Caco-2 (cell line): ENCODE results near the gene BRSK2. TPM values are rescaled to one million over a fixed set of nuclear protein-coding genes. Genes with fewer than 3 reads are reported as not detected.
"Not testable (repeated sequence)": the region's sequence is repeated elsewhere in the genome, so short reads cannot be mapped to it uniquely, and the experiment has no call there.

Experiments used
- BruUV-seq: library from RNA; stranded (reverse); fragments of 400-500 nt; replicated peaks from 2 replicates; lab custom pipeline; 2021; lab: Mats Ljungman, UMichigan
- CTCF ChIA-PET: fragments of 300-600 bp; sonication (Branson Sonifier 250); formaldehyde crosslinking; loops from one replicate; lab custom pipeline; 2022; ENCODE audit warnings: antibody characterized with exemption; lab: Charles Lee
- POLR2A ChIA-PET: fragments of 300-600 bp; sonication (Branson Sonifier 250); formaldehyde crosslinking; loops from one replicate; lab custom pipeline; 2022; ENCODE audit warnings: antibody characterized with exemption; lab: Charles Lee
- DNase-seq, 2 experiments: peaks; one replicate each; pipeline versions ENCODE4 v3.0.0 to v3.0.0-alpha.2; 2020 to 2022
- H3K27me3 ChIP-seq: replicated peaks from 2 replicates; pipeline ENCODE4 v1.6.0; 2011; ENCODE audit warnings: low read length; ENCODE audit not compliant: control insufficient read depth, insufficient read depth
- H3K36me3 ChIP-seq: 2 replicates; pipeline ENCODE4 v1.5.1; 2011; ENCODE audit warnings: low read length; ENCODE audit not compliant: control insufficient read depth, insufficient read depth
- H3K4me1 ChIP-seq: fragments of 250-450 bp; sonication (Bioruptor Pico); 2 replicates; pipeline ENCODE4 v1.5.1; 2020; ENCODE audit warnings: mild to moderate bottlenecking
- H3K4me3 ChIP-seq: 2 replicates; pipeline ENCODE4 v1.5.1; 2011; ENCODE audit warnings: low read depth, mild to moderate bottlenecking, control low read depth, low read length
- H3K9me3 ChIP-seq: fragments of 250-450 bp; sonication (Bioruptor Pico); 2 replicates; pipeline ENCODE4 v1.5.1; 2020; ENCODE audit warnings: mild to moderate bottlenecking, moderate library complexity
- H3K27ac Mint-ChIP-seq: one replicate; pipeline ENCODE4 v1.8.0; 2022; ENCODE audit warnings: mixed read lengths; ENCODE audit not compliant: unreplicated experiment
- H3K27me3 Mint-ChIP-seq: one replicate; pipeline ENCODE4 v1.8.0; 2022; ENCODE audit warnings: mixed read lengths; ENCODE audit not compliant: insufficient read depth, unreplicated experiment
- H3K36me3 Mint-ChIP-seq: one replicate; pipeline ENCODE4 v1.8.0; 2022; ENCODE audit warnings: mild to moderate bottlenecking, mixed read lengths; ENCODE audit not compliant: insufficient read depth, unreplicated experiment
- H3K4me1 Mint-ChIP-seq: one replicate; pipeline ENCODE4 v1.8.0; 2022; ENCODE audit warnings: low read depth, mixed read lengths; ENCODE audit not compliant: unreplicated experiment
- H3K4me3 Mint-ChIP-seq: one replicate; pipeline ENCODE4 v1.8.0; 2022; ENCODE audit warnings: mild to moderate bottlenecking, moderate library complexity, mixed read lengths; ENCODE audit not compliant: unreplicated experiment
- H3K9me3 Mint-ChIP-seq: one replicate; pipeline ENCODE4 v1.8.0; 2022; ENCODE audit warnings: mixed read lengths; ENCODE audit not compliant: unreplicated experiment
- intact Hi-C: fragments of 100-400 bp; cut with micrococcal nuclease; formaldehyde crosslinking; loops from one replicate; pipeline ENCODE4 v1.10.0; 2022; ENCODE audit not compliant: unreplicated experiment
- total RNA-seq: library from RNA; stranded (reverse); gene quantifications from 2 replicates; pipeline ENCODE4 v1.2.3, GENCODE V29; 2022
- TF ChIP-seq, protein P1 (sequence below), 2 experiments: fragments of 200-600 bp in 1 of 2; IDR thresholded peaks; 1 replicate in 1 of 2; 2 replicates in 1 of 2; pipeline versions ENCODE4 v1.5.1 to v1.8.0; 2011 to 2022; ENCODE audit warnings: antibody characterized with exemption in 1 of 2, control low read depth in 1 of 2, inconsistent platforms in 1 of 2, low read depth in 1 of 2, low read length in 1 of 2, mild to moderate bottlenecking in 1 of 2, moderate library complexity in 1 of 2; ENCODE audit not compliant: insufficient read depth in 1 of 2, severe bottlenecking in 1 of 2, unreplicated experiment in 1 of 2

The BRSK2 gene
- total RNA-seq, 1 experiment from 2014 or later = 32.8 TPM

DNA sequence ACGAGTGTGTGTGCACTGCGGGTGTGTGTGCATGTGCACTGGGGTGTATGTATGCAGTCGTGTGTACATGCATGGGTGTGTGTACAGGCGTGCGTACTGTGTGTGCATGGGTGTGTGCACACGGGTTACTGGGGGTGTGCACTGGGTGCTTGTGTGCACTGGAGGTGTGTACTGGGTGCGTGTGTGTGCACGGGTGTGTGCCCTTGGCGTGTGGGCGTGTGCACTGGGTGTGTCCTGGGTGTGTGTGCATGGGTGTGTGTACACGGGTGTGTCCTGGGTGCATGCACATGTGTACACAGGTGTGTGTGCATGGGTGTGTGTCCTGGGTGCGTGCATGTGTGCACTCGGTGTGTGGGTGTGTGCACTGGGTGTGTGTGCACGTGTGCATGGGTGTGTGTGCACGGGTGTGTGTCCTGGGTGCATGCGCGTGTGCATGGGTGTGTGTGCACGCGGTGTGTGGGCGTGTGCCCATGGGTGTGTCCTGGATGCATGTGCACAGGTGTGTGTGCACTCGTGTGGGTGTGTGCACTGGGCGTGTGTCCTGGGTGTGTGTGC is 39.1 kb downstream of the BRSK2 start:
- no peaks in the 10 kb centered on the region for H3K9me3 Mint-ChIP-seq
- POLR2A ChIA-PET = no interaction called here
- Histone ChIP-seq H3K9me3 (peaks cover 29% of the 10 kb centered on the region), H3K4me3 (no peak overlapping the region), H3K36me3 (no peaks in the 10 kb centered on the region), H3K27me3 (no peaks in the 10 kb centered on the region), H3K4me1 (no peaks in the 10 kb centered on the region)
- intact Hi-C loops = no loop called here
- peaks cover 3% of the 10 kb centered on the region for H3K36me3 Mint-ChIP-seq
- DNase-seq = no peak
- no TSS peak for BruUV-seq
- CTCF ChIA-PET = no interaction called here
- no peaks in the 10 kb centered on the region for H3K27me3 Mint-ChIP-seq
- TF ChIP-seq, protein P1, sequence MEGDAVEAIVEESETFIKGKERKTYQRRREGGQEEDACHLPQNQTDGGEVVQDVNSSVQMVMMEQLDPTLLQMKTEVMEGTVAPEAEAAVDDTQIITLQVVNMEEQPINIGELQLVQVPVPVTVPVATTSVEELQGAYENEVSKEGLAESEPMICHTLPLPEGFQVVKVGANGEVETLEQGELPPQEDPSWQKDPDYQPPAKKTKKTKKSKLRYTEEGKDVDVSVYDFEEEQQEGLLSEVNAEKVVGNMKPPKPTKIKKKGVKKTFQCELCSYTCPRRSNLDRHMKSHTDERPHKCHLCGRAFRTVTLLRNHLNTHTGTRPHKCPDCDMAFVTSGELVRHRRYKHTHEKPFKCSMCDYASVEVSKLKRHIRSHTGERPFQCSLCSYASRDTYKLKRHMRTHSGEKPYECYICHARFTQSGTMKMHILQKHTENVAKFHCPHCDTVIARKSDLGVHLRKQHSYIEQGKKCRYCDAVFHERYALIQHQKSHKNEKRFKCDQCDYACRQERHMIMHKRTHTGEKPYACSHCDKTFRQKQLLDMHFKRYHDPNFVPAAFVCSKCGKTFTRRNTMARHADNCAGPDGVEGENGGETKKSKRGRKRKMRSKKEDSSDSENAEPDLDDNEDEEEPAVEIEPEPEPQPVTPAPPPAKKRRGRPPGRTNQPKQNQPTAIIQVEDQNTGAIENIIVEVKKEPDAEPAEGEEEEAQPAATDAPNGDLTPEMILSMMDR (IDR thresholded peaks at IDR 0.05; ENCODE audit: insufficient read depth in 1 of 2, low read depth in 1 of 2, low read length in 1 of 2, severe bottlenecking in 1 of 2, unreplicated experiment in 1 of 2) = no peak
- H3K4me1 Mint-ChIP-seq = no peaks in the 10 kb centered on the region
- H3K4me3 Mint-ChIP-seq = no peak overlapping the region
- H3K27ac Mint-ChIP-seq = no peak overlapping the region

DNA sequence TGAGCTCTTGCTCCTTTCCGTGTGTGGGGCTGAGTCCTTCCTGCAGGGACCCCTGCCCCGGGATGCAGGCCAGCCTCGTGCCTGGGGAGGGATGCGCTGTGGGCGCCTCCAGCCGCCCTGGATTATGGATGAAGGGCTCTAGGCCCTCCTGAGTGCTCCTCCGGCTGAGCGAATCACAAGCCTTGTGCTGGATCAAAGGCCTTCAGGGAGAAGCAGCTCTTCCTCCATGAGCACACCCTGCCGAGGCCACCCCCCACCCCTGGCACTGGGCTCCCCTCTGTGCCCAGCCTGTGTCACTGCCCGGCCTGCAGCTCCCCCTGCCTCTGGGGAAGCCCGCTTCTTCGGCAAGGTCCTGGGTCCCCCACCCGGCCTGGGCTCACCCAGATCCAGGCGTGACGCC is 43.8 kb downstream of the BRSK2 start:
- BruUV-seq = no TSS peak
- TF ChIP-seq, protein P1 (IDR thresholded peaks at IDR 0.05; ENCODE audit: insufficient read depth in 1 of 2, low read depth in 1 of 2, low read length in 1 of 2, severe bottlenecking in 1 of 2, unreplicated experiment in 1 of 2) = no peak
- Histone ChIP-seq H3K9me3 (peaks cover 7% of the 10 kb centered on the region), H3K27me3 (no peaks in the 10 kb centered on the region), H3K4me3 (no peak overlapping the region), H3K36me3 (no peaks in the 10 kb centered on the region), H3K4me1 (peaks cover 24% of the 10 kb centered on the region)
- Mint-ChIP-seq H3K27me3 (no peaks in the 10 kb centered on the region), H3K27ac (no peak overlapping the region), H3K36me3 (no peaks in the 10 kb centered on the region), H3K4me1 (no peaks in the 10 kb centered on the region), H3K9me3 (no peaks in the 10 kb centered on the region), H3K4me3 (no peak overlapping the region)
- CTCF ChIA-PET = no interaction called here
- no peak for DNase-seq
- intact Hi-C loops = no loop called here
- POLR2A ChIA-PET = no interaction called here

DNA sequence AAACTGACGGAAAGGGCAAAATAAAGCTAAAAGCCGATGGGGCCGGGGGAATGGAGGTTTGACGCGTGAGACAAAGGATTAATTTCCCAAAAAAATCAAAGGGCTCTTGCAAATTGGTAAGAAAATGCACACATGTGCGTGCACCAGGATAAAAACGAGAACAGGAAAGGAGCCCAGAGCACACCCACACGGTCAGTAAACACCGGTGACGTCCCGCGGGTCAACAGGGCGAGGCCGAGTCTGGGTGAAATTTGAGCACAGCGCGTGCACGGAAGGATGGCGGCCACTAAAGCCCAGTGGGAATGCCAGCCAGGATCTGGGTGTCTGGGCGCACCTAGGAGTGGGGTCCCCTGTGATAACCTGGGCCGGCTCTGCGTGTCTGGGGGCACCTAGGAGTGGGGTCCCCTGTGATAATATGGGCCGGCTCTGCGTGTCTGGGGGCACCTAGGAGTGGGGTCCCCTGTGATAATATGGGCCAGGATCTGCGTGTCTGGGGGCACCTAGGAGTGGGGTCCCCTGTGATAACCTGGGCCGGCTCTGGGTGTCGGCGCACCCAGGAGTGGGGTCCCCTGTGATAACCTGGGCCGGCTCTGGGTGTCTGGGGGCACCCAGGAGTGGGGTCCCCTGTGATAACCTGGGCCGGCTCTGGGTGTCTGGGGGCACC is 44.4 kb downstream of the BRSK2 start:
- BruUV-seq = no TSS peak
- H3K4me1 Mint-ChIP-seq = no peaks in the 10 kb centered on the region
- no peaks in the 10 kb centered on the region for H3K27me3 Mint-ChIP-seq
- no peak overlapping the region for H3K27ac Mint-ChIP-seq
- intact Hi-C loops = no loop called here
- DNase-seq = no peak
- CTCF ChIA-PET = no interaction called here
- H3K36me3 ChIP-seq = no peaks in the 10 kb centered on the region
- H3K4me1 ChIP-seq = peaks cover 28% of the 10 kb centered on the region
- H3K4me3 ChIP-seq = no peak overlapping the region
- H3K9me3 Mint-ChIP-seq = no peaks in the 10 kb centered on the region
- TF ChIP-seq, protein P1 (IDR thresholded peaks at IDR 0.05; ENCODE audit: insufficient read depth in 1 of 2, low read depth in 1 of 2, low read length in 1 of 2, severe bottlenecking in 1 of 2, unreplicated experiment in 1 of 2) = no peak
- no peak overlapping the region for H3K4me3 Mint-ChIP-seq
- peaks cover 2% of the 10 kb centered on the region for H3K9me3 ChIP-seq
- H3K36me3 Mint-ChIP-seq = no peaks in the 10 kb centered on the region
- no peaks in the 10 kb centered on the region for H3K27me3 ChIP-seq
- POLR2A ChIA-PET = no interaction called here

DNA sequence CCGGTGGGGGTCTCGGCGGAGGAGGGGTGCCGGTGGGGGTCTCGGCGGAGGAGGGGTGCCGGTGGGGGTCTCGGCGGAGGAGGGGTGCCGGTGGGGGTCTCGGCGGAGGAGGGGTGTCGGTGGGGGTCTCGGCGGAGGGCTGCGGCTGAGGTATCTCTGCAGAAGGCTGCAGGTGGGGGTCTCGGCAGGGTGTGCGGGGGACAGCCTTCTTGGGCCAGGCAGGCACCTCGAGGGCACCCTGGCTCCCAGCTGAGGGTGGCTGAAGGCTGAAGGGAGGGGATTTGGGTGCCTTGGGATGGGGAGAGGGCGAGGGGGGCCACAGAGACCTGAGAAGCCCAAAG is 45.7 kb downstream of the BRSK2 start:
- POLR2A ChIA-PET, H3K27ac Mint-ChIP-seq, H3K4me3 Mint-ChIP-seq, H3K27me3 Mint-ChIP-seq, intact Hi-C loops, H3K9me3 Mint-ChIP-seq, H3K4me3 ChIP-seq, CTCF ChIA-PET, H3K36me3 Mint-ChIP-seq, H3K9me3 ChIP-seq, H3K36me3 ChIP-seq, H3K27me3 ChIP-seq, BruUV-seq, DNase-seq, H3K4me1 Mint-ChIP-seq: not testable (repeated sequence)
- peaks cover 28% of the 10 kb centered on the region for H3K4me1 ChIP-seq
